Testis (tissue), 3 donors: ENCODE measurements around the gene SLC25A25. TPM values are rescaled to one million over a fixed set of nuclear protein-coding genes. Genes with fewer than 3 reads are reported as not detected.
"Not testable (repeated sequence)": the region's sequence is repeated elsewhere in the genome, so short reads cannot be mapped to it uniquely, and the experiment has no call there.

Experiments
- DNase-seq: peaks from one replicate; pipeline ENCODE4 v3.0.0-alpha.2; 2019
- H3K27ac ChIP-seq, 2 donors: fragments of 200-600 bp; sonication (generic); one replicate each; pipeline ENCODE4 v1.5.1; 2019
- H3K27me3 ChIP-seq: fragments of 200-600 bp; sonication (generic); one replicate; pipeline ENCODE4 v1.5.1; 2019
- H3K36me3 ChIP-seq: fragments of 200-600 bp; sonication (generic); one replicate; pipeline ENCODE4 v1.5.1; 2017; ENCODE audit warnings: low read depth; ENCODE audit errors: missing control alignments
- H3K4me1 ChIP-seq: fragments of 200-600 bp; sonication (generic); one replicate; pipeline ENCODE4 v1.5.1; 2019
- H3K4me3 ChIP-seq, 2 donors: fragments of 200-600 bp; sonication (generic); one replicate each; pipeline ENCODE4 v1.5.1; 2017 to 2019
- H3K9me3 ChIP-seq: fragments of 200-600 bp; sonication (generic); one replicate; pipeline ENCODE4 v1.5.1; 2017
- POLR2A ChIP-seq: fragments of 450-650 bp; IDR thresholded peaks from one replicate; pipeline ENCODE4 v1.6.1; 2017; ENCODE audit warnings: antibody characterized with exemption, mild to moderate bottlenecking, moderate library complexity
- WGBS, 2 donors: methylation state at CpG; one replicate each; pipeline ENCODE4 v1.1.5; 2018; 5-methylcytosine and 5-hydroxymethylcytosine counted together
- intact Hi-C: fragments of 100-400 bp; cut with DNase I; formaldehyde crosslinking; loops from one replicate; pipeline ENCODE4 v1.15.1; 2023; ENCODE audit warnings: low total_unique reads
- polyA plus RNA-seq: library from polyadenylated mRNA; stranded (reverse); fragments of 350-450 nt; fragmentation: Illumina TruSeq; extraction: RNeasy Lipid Tissue Mini Kit (QIAGEN cat#74804); gene quantifications from one replicate; pipeline ENCODE4 v1.2.3, GENCODE V29; 2014; ENCODE audit warnings: low read depth, low replicate concordance; ENCODE audit not compliant: insufficient read depth
- total RNA-seq, 2 donors: library from RNA; depleted of rRNA; stranded (reverse); fragments of >200 nt; gene quantifications; one replicate each; pipeline ENCODE4 v1.2.3, GENCODE V29; 2016
- TF ChIP-seq, protein P1 (sequence below), 3 experiments: fragments of 450-650 bp in 2 of 3; fragments of 200-600 bp in 1 of 3; sonication (generic) in 1 of 3; IDR thresholded peaks; one replicate each; pipeline ENCODE4 v1.5.1; 2016 to 2019; ENCODE audit warnings: antibody characterized with exemption in 3 of 3, mild to moderate bottlenecking in 2 of 3, moderate library complexity in 1 of 3

The SLC25A25 gene
- total and polyA plus RNA-seq, 3 donors from 2014 or later: 15.0 to 21.1 (median 19.1) TPM

DNA sequence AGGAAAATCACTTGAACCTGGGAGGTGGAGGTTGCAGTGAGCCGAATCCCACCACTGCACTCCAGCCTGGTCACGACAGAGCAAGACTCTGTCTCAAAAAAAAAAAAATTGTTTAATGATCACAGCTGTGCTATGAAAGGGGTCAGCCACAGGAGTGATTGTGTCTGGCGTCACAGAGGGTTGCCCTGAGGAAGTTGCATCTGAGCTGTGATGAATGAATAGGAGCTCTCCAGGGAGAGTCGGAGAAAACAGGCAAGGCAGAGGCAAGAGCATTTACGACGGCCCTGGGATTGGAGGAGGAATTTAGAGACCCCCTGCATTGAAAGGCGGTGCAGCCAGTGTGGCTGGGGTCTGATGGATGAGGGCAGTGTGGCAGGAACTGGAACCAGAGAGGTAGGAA lies 26.0 kb upstream of the SLC25A25 start:
- H3K9me3 ChIP-seq: no peaks in the 10 kb centered on the region
- intact Hi-C loops: no loop called here
- H3K4me3 ChIP-seq: no peak overlapping the region
- 90 to 91% methylated on average over 7 of the region's 7 CpGs for WGBS, 2 donors
- H3K27ac ChIP-seq: no peak overlapping the region
- TF ChIP-seq, protein P1, sequence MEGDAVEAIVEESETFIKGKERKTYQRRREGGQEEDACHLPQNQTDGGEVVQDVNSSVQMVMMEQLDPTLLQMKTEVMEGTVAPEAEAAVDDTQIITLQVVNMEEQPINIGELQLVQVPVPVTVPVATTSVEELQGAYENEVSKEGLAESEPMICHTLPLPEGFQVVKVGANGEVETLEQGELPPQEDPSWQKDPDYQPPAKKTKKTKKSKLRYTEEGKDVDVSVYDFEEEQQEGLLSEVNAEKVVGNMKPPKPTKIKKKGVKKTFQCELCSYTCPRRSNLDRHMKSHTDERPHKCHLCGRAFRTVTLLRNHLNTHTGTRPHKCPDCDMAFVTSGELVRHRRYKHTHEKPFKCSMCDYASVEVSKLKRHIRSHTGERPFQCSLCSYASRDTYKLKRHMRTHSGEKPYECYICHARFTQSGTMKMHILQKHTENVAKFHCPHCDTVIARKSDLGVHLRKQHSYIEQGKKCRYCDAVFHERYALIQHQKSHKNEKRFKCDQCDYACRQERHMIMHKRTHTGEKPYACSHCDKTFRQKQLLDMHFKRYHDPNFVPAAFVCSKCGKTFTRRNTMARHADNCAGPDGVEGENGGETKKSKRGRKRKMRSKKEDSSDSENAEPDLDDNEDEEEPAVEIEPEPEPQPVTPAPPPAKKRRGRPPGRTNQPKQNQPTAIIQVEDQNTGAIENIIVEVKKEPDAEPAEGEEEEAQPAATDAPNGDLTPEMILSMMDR (IDR thresholded peaks at IDR 0.05): no peak
- no peak for TF ChIP-seq POLR2A
- H3K4me1 ChIP-seq: peaks cover 24% of the 10 kb centered on the region
- no peak for DNase-seq
- no peaks in the 10 kb centered on the region for H3K27me3 ChIP-seq
- no peaks in the 10 kb centered on the region for H3K36me3 ChIP-seq

DNA sequence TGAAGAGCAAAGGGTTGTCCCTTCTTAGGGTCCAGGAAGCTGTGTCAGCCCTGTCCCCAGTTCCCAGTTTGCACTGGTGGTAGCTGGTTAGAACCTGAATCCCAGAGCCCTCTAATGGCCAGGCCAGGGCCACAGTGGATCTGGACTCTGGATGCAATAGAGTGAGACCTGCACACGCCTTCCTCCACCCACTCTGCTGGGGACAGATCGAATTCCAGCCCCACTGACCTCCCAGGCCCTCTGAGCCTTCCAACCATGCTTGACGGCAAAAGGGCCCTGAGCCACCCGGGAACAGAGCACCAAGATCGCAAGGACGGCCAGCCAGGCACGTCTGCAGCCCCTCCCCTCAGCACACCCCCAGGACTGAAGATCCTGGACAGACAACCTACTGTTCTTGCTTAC lies 24.6 kb upstream of the SLC25A25 start:
- 22 to 68% methylated on average over 3 to 7 of the region's 7 CpGs for WGBS, 2 donors
- peak; percentile 81 for DNase-seq

DNA sequence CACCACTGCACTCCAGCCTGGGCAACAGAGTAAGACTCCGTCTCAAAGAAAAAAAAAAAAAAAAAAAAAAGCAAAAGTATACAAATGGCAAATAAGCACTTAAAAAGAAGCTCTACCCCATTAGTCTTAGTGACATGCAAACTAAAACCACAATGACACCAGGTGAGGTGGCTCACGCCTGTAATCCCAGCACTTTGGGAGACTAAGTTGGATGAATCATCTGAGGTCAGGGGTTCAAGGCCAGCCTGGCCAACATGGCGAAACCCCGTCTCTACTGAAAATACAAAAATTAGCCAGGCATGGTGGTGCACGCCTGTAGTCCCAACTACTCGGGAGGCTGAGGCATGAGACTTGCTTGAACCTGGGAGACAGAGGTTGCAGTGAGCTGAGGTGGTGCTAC lies 22.6 kb upstream of the SLC25A25 start:
- 90 to 94% methylated on average over 6 of the region's 6 CpGs for WGBS, 2 donors
- intact Hi-C loops, H3K27me3 ChIP-seq, H3K9me3 ChIP-seq, H3K4me3 ChIP-seq, DNase-seq, H3K27ac ChIP-seq, H3K36me3 ChIP-seq: not testable (repeated sequence)
- H3K4me1 ChIP-seq: peaks cover 28% of the 10 kb centered on the region

More for the DNA sequence above, 24.6 kb upstream of the SLC25A25 start:
- H3K9me3 ChIP-seq: no peaks in the 10 kb centered on the region
- H3K36me3 ChIP-seq: no peaks in the 10 kb centered on the region
- TF ChIP-seq, protein P1 (IDR thresholded peaks at IDR 0.05): no peak
- no peak for TF ChIP-seq POLR2A
- intact Hi-C loops: no loop called here
- peak overlapping the region; percentile 70 for H3K27ac ChIP-seq
- H3K4me3 ChIP-seq: no peak overlapping the region
- H3K27me3 ChIP-seq: no peaks in the 10 kb centered on the region
- H3K4me1 ChIP-seq: peaks cover 28% of the 10 kb centered on the region

DNA sequence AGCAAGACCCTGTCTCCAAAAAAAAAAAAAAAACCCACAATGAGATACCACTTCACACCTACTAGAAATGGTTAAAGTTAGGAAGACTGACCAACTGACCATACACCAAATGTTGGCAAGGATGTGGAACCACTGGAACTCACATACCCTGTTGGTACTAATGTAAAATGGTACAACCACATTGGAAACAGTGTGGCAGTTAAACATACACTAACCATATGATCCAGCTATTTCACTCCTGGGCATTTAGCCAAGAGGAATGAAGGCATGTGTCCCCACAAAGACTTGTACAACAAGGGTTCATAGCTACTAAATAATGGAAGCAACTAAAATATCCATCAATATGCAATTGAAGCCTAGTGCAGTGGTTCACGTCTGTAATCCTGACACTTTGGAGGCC lies 22.2 kb upstream of the SLC25A25 start:
- no peak overlapping the region for H3K27ac ChIP-seq

DNA sequence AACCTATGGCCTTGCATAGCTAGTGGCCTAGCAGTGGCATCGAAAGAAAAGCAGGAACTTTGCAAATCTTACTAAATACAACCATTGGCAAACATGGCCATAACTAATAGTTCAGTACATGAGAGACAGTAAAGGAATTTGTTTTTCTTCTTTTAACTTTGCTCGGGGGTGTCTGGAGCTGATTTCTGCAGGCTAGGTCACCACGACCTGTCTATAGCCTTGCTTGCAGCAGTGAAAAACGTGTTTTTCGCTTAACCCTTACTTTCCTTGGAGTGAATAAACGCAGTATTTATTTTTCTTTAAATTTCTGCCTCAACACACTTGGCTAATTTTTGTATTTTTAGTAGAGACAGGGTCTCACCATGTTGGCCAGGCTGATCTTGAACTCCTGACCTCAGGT lies 20.8 kb upstream of the SLC25A25 start:
- Histone ChIP-seq H3K36me3 (no peaks in the 10 kb centered on the region), H3K27me3 (no peaks in the 10 kb centered on the region), H3K4me1 (peaks cover 28% of the 10 kb centered on the region), H3K27ac (no peak overlapping the region), H3K4me3 (no peak overlapping the region), H3K9me3 (no peaks in the 10 kb centered on the region)
- 50 to 53% methylated on average over 6 of the region's 6 CpGs for WGBS, 2 donors
- intact Hi-C loops: no loop called here
- no peak for TF ChIP-seq POLR2A
- TF ChIP-seq, protein P1 (IDR thresholded peaks at IDR 0.05): no peak
- no peak for DNase-seq

More for the DNA sequence above, 22.2 kb upstream of the SLC25A25 start:
- 77 to 100% methylated on average over 1 of the region's 1 CpG for WGBS, 2 donors
- no peaks in the 10 kb centered on the region for H3K36me3 ChIP-seq
- intact Hi-C loops: no loop called here
- DNase-seq: no peak
- H3K27me3 ChIP-seq: no peaks in the 10 kb centered on the region
- no peak for TF ChIP-seq POLR2A
- TF ChIP-seq, protein P1 (IDR thresholded peaks at IDR 0.05): no peak
- H3K4me1 ChIP-seq: peaks cover 28% of the 10 kb centered on the region
- no peak overlapping the region for H3K4me3 ChIP-seq
- H3K9me3 ChIP-seq: no peaks in the 10 kb centered on the region
